Measurements from ENCODE around the gene HYI.
A peak's percentile ranks its signal among the peaks of the same experiment; 100 is the strongest.
"Not testable (repeated sequence)": the region's sequence is repeated elsewhere in the genome, so short reads cannot be mapped to it uniquely, and the experiment has no call there.

Gene HYI

GRCh38 chr1:43464681-43465504 is 11.2 kb upstream of the HYI start:
- DNase-seq = no peak

GRCh38 chr1:43463479-43463878 is 9.7 kb upstream of the HYI start:
- no peak for DNase-seq

GRCh38 chr1:43460988-43461693 is 7.4 kb upstream of the HYI start:
- DNase-seq = no peak

DNA sequence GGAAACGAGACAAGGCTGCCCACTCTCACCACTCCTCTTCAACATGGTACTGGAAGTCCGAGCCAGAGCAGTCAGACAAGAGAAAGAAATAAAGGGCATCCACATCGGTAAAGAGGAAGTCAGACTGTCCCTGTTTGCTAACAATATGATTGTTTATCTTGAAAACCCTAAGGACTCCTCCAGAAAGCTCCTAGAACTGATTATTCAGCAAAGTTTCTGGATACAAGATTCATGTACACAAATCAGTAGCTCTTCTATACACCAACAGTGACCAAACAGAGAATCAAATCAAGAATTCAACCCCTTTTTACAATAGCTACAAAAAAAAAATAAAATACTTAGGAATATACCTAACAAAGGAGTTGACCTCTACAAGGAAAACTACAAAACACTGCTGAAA is 4.6 kb upstream of the HYI start:
- DNase-seq = not testable (repeated sequence)

- DNase-seq = no peak
Measured at GRCh38 chr1:43455213-43455889, 1.6 kb upstream of the HYI start.

DNA sequence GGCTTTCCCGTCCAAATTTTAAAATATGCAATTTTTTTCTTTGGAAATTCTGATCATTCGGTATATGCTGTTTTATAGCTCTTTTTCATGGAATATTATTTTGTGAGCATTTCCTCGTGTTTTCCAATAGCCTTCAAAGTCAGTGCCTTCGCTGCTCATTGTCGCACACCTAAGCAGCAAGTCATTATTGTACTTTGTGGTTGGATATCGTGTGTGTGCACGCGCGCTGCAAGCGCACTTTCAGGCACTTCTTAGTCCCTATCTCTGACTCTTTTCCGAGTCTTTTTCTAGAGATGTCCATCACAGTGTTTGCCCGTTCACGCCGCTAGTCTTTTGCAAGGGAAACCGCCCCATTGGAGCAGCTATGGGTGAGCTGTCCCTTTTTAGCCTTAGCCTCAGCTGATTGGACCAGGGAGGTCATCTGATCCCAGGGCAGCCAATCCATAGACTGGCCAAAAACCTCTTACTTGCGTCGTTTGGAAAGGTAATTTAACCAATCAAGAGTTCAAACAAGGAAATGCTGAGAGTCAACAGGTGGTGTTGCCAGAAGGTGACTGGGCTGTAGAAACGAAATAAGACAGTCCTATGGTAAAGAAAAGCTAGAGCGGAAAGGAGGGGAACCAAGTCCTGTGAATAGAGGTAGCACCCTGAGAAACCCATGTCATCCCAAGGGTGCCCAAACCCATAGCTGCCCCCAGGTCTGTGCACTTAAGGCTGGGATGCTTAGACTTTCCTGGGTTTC is 710 bp upstream of the HYI start:
- DNase-seq = peak; percentile 83 to 88

GRCh38 chr1:43452789-43453441 is 816 bp downstream of the HYI start:
- peak in 1 of 2 experiments; percentile 21 for DNase-seq

- DNase-seq = no peak
Measured at GRCh38 chr1:43451701-43452532, 1.8 kb downstream of the HYI start.

DNA sequence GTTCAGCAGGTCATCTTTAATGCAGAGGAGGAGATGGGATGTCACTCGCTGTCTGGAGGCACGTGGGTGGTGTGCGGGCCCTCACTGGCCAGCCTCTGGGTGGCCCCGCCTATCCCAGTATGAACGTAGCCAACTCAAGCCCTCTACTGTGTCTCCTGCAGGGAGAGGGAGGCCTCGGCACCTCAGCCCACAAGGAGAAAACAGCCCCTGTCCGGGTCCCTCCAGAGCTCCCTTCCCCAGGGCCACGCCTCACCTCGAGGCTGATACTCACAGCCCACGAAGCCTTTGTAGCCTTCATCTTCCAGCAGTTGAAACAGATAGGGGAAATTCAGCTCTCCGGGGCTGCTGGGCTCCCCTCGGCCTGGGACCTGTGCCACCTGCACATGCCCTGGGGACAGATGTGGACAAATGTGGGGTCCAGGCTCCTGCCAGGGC is 2.6 kb downstream of the HYI start:
- DNase-seq = no peak

GRCh38 chr1:43450251-43450941 is 3.3 kb downstream of the HYI start:
- DNase-seq = no peak

DNA sequence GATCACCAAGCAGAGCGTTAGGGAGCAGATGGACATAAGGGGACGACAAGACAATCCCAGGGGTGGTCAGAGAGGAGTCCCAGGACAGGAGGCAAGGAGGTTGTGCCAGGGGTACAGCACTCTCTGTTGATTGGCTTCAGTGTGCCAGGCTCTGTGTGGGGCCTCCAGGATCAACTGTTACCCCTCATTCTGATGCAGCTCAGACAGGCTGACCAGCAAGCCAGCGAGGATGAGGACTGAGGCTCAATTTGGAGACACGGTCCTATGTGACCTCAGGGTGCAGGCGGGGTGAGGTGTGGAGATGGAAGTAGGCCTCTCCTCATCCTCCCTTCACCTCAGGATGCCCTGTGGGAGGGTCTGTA is 4.0 kb downstream of the HYI start:
- DNase-seq = no peak

- DNase-seq = no peak
Measured at GRCh38 chr1:43448955-43449707, 4.6 kb downstream of the HYI start.

DNA sequence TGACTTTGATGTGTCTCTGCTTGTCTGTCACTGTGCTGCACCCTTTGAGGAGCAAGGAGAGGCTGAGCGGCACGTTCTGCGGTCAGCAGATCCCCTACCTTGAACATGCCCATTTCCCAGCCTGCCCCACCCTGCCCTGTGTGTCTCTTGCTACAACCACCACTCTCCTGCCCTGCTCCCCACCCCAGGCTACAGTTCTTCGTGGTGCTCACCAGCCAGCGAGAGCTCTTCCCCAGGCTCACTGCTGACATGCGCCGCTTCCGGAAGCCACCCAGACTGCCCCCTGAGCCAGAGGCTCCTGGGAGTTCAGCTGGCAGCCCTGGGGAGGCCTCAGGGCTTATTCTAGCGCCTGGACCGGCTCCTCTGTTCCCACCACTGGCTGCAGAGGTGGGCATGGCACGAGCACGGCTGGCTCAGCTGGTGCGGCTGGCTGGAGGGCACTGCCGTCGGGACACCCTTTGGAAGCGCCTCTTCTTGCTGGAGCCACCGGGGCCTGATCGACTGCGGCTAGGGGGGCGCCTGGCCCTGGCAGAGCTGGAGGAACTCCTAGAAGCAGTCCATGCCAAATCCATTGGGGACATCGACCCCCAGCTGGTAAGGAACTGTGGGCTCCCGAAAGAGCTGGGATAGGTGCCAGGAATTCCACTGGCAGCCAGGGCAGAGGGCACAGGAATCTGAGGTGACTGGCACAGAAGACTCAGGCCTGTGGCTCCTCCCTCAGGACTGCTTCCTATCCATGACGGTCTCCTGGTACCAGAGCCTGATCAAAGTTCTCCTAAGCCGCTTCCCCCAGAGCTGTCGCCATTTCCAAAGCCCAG is 5.6 kb downstream of the HYI start:
- DNase-seq = no peak

DNA sequence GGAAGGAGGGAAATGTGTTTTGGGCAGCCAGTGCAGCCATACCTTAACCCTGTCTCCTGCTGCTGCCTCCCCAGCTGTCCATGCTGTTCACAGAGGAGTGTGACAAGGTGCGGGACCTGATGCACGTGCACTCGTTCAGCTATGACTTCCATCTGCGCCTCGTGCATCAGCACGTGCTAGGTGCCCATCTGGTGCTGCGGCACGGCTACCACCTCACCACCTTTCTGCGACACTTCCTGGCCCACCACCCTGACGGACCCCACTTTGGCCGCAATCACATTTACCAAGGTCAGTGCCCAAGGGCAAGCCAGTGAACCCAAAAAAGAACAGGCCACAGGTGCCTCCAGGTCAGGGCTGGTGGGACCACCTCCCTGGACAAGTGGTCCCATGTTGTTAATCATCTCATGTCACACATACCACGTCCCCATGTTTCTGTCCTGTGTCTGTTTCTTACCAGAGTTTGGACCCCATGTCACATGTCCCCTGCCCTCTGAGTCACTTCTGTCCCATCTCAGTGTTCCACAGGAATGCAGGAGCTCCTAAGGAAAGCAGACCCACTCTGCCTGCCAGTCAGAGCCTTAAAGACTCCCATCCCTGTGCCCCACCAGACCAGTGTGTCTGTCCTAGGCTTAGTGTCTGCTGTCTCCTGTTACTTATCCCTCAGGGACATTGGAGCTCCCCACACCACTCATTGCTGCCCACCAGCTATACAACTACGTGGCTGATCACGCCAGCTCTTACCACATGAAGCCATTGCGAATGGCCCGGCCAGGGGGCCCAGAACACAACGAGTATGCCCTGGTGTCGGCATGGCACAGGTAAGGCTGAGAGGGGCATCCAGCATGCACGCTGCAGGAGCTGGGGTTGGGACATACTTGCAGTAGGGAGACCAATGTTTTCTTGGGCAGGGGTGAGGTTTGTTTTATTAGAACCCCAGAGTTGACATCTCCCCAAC is 6.6 kb downstream of the HYI start:
- no peak for DNase-seq

DNA sequence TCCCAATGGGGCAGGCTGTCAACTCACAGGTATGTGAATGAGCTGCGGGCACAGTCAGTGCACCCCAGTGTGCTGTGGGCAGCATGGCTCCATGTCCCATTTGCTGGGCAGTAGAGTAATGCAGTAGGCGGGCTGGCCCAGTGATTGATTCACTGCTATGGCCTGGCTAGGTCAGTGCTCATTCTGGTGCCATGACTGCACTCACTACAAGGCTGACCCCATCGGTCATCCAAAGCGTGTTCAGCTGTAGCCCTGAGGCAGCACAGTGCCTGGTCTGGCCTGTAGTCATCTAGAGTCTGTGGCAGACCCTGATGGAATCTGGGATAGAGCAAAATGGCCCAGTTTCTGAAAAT is 7.4 kb downstream of the HYI start:
- no peak for DNase-seq

GRCh38 chr1:43445606-43446387 is 7.9 kb downstream of the HYI start:
- DNase-seq = no peak

DNA sequence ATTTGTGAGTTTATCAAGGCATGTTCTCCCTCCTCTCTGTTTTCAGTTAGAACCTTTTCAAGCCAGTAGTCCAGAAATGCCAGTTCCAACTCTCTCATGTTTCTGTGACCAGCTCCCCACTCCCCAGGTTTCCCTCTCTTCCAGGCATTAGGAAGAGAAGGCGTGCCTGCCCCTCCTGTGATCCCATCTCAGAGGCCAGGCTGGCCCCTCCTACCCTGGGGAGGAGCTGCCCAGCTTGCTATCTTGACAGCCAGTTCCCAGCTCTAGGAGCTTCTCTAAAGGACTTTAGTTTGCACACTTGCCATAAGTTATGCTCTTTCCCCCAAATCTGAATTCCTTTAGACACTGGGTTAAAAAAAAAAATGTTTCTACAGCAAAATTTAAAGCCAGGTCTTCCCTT is 8.9 kb downstream of the HYI start:
- DNase-seq = no peak

All from NCI-H1930 (cell line).